Brain microvascular endothelial cell (primary cell): ENCODE measurements around the gene JPH4.
"Not testable (repeated sequence)": the region's sequence is repeated elsewhere in the genome, so short reads cannot be mapped to it uniquely, and the experiment has no call there.

Source experiments
- DNase-seq: peaks from one replicate; pipeline ENCODE4 v3.0.0-alpha.2; 2020
- H3K27ac ChIP-seq: fragments of 250-450 bp; sonication (Bioruptor Pico); 2 replicates; pipeline ENCODE4 v1.5.1; 2020; ENCODE audit warnings: mild to moderate bottlenecking, moderate library complexity
- H3K27me3 ChIP-seq: fragments of 250-450 bp; sonication (Bioruptor Pico); replicated peaks from 2 replicates; pipeline ENCODE4 v1.5.1; 2020; ENCODE audit warnings: mild to moderate bottlenecking
- H3K36me3 ChIP-seq: fragments of 250-450 bp; sonication (Bioruptor Pico); replicated peaks from 2 replicates; pipeline ENCODE4 v1.5.1; 2020; ENCODE audit warnings: mild to moderate bottlenecking
- H3K4me3 ChIP-seq: 2 replicates; pipeline ENCODE4 v1.5.1; 2011; ENCODE audit warnings: low read depth, mild to moderate bottlenecking, control low read depth, low read length, moderate library complexity
- CTCF ChIP-seq: IDR thresholded peaks from 2 replicates; pipeline ENCODE4 v1.5.1; 2011; ENCODE audit warnings: low read depth, mild to moderate bottlenecking, moderate library complexity, low read length, control low read depth, inconsistent platforms; ENCODE audit errors: missing control alignments
- in situ Hi-C: cut with HindIII; loops from 2 replicates; pipeline ENCODE4 v1.10.0; 2017; ENCODE audit warnings: low sequenced_read_pairs, low pct_ligation_motif_present

The JPH4 gene

GRCh38 chr14:23610815-23611289 lies 32.3 kb upstream of the JPH4 start:
- Histone ChIP-seq H3K27ac (no peak overlapping the region), H3K4me3 (no peak overlapping the region), H3K36me3 (no peaks in the 10 kb centered on the region), H3K27me3 (no peaks in the 10 kb centered on the region)
- in situ Hi-C loops, result no loop called here
- no peak for TF ChIP-seq CTCF
- no peak for DNase-seq

- Histone ChIP-seq H3K27me3 (no peaks in the 10 kb centered on the region), H3K4me3 (no peak overlapping the region), H3K36me3 (no peaks in the 10 kb centered on the region), H3K27ac (no peak overlapping the region)
- no peak for DNase-seq
- no peak for TF ChIP-seq CTCF
- in situ Hi-C loops, result no loop called here
Measured at GRCh38 chr14:23610090-23610814, 31.7 kb upstream of the JPH4 start.

GRCh38 chr14:23609411-23610089 lies 31.0 kb upstream of the JPH4 start:
- DNase-seq, H3K36me3 ChIP-seq, H3K27me3 ChIP-seq, in situ Hi-C loops, H3K4me3 ChIP-seq, H3K27ac ChIP-seq: not testable (repeated sequence)

- Histone ChIP-seq H3K36me3 (no peaks in the 10 kb centered on the region), H3K4me3 (no peak overlapping the region), H3K27ac (no peak overlapping the region), H3K27me3 (no peaks in the 10 kb centered on the region)
- no peak for TF ChIP-seq CTCF
- in situ Hi-C loops, result no loop called here
- DNase-seq, result no peak
Measured at GRCh38 chr14:23609001-23609400, 30.4 kb upstream of the JPH4 start.

GRCh38 chr14:23608454-23608853 lies 29.9 kb upstream of the JPH4 start:
- in situ Hi-C loops, result no loop called here
- no peaks in the 10 kb centered on the region for H3K27me3 ChIP-seq
- no peak for TF ChIP-seq CTCF
- DNase-seq, result no peak
- no peak overlapping the region for H3K27ac ChIP-seq
- H3K36me3 ChIP-seq, result no peaks in the 10 kb centered on the region
- H3K4me3 ChIP-seq, result no peak overlapping the region

GRCh38 chr14:23605931-23606585 lies 27.5 kb upstream of the JPH4 start:
- in situ Hi-C loops, result no loop called here
- no peak overlapping the region for H3K27ac ChIP-seq
- no peaks in the 10 kb centered on the region for H3K36me3 ChIP-seq
- no peak for DNase-seq
- TF ChIP-seq CTCF, result no peak
- no peaks in the 10 kb centered on the region for H3K27me3 ChIP-seq
- H3K4me3 ChIP-seq, result no peak overlapping the region
